HCT116 (cell line): ENCODE data around the gene BLOC1S2. TPM values are rescaled to one million over a fixed set of nuclear protein-coding genes. Genes with fewer than 3 reads are reported as not detected.

ENCODE experiments used
- ATAC-seq: fragments of 200-7000 bp; cut with Tn5 transposase; 2 replicates; pipeline ENCODE4 v1.9.1; 2020; ENCODE audit warnings: mild to moderate bottlenecking, moderate library complexity
- BruUV-seq: library from RNA; stranded (reverse); fragments of 400-500 nt; replicated peaks from 2 replicates; lab custom pipeline; 2021; lab: Mats Ljungman, UMichigan
- CTCF ChIA-PET: fragments of 300-600 bp; sonication (Branson Sonifier 250); formaldehyde crosslinking; loops from one replicate; lab custom pipeline; 2021; ENCODE audit warnings: antibody characterized with exemption; lab: Charles Lee
- POLR2A ChIA-PET: fragments of 300-600, 350-600 bp; sonication (Branson Sonifier 250); formaldehyde crosslinking; loops from one replicate; lab custom pipeline; 2021; ENCODE audit warnings: antibody characterized with exemption; lab: Charles Lee
- RAD21 ChIA-PET, 2 experiments: fragments of 300-600 bp; sonication (Branson Sonifier 250); formaldehyde crosslinking; loops; one replicate each; lab custom pipeline; 2023; ENCODE audit warnings: low total read pairs in 2 of 2; ENCODE audit not compliant: uncharacterized antibody in 2 of 2, unreplicated experiment in 2 of 2, low non-redundant PET in 1 of 2; lab: Charles Lee
- DNase-seq: peaks from one replicate; pipeline ENCODE4 v3.0.0-alpha.2; 2010; ENCODE audit warnings: low read depth, low spot score
- H2AFZ ChIP-seq: fragments of 200-600 bp; shearing (Covaris generic), sonication (generic); 2 replicates; pipeline ENCODE4 v1.6.1; 2017; ENCODE audit warnings: low read depth, mixed run types, mixed read lengths, antibody characterized with exemption, low read length; ENCODE audit not compliant: poor library complexity, severe bottlenecking
- H3K27ac ChIP-seq: 2 replicates; pipeline ENCODE4 v1.5.1; 2012; ENCODE audit warnings: low read depth, low read length
- H3K27me3 ChIP-seq: fragments of 200-600 bp; sonication (generic); 2 replicates; pipeline ENCODE4 v1.6.1; 2016; ENCODE audit warnings: mixed run types, low read length, mixed read lengths; ENCODE audit not compliant: insufficient read depth
- H3K36me3 ChIP-seq, 2 experiments: fragments of 200-500 bp in 1 of 2; fragments of 200-600 bp in 1 of 2; sonication (Bioruptor generic) in 1 of 2; sonication (generic) in 1 of 2; 2 replicates each; pipeline versions ENCODE4 v1.5.1 to v1.6.1; 2014 to 2016; ENCODE audit warnings: low read length in 2 of 2, inconsistent platforms in 1 of 2, mixed read lengths in 1 of 2, mixed run types in 1 of 2; ENCODE audit not compliant: insufficient read depth in 2 of 2, control insufficient read depth in 1 of 2
- H3K4me1 ChIP-seq, 2 experiments: fragments of 200-600 bp in 1 of 2; sonication (generic) in 1 of 2; 2 replicates each; pipeline versions ENCODE4 v1.5.1 to v1.6.1; 2012 to 2017; ENCODE audit warnings: low read length in 2 of 2, inconsistent platforms in 1 of 2, mild to moderate bottlenecking in 1 of 2, mixed read lengths in 1 of 2, mixed run types in 1 of 2, moderate library complexity in 1 of 2; ENCODE audit not compliant: insufficient read depth in 2 of 2, control insufficient read depth in 1 of 2
- H3K4me2 ChIP-seq: fragments of 200-600 bp; sonication (generic); 2 replicates; pipeline ENCODE4 v1.6.1; 2017; ENCODE audit warnings: mixed run types, low read length, mixed read lengths
- H3K4me3 ChIP-seq, 2 experiments: fragments of 200-600 bp in 1 of 2; sonication (generic) in 1 of 2; replicated peaks in 1 of 2; 2 replicates each; pipeline ENCODE4 v1.5.1; 2011 to 2016; ENCODE audit warnings: low read length in 2 of 2, control low read depth in 1 of 2, low read depth in 1 of 2, mild to moderate bottlenecking in 1 of 2, mixed read lengths in 1 of 2, mixed run types in 1 of 2
- H3K79me2 ChIP-seq: fragments of 200-600 bp; sonication (generic); 2 replicates; pipeline ENCODE4 v1.6.1; 2017; ENCODE audit warnings: mild to moderate bottlenecking, mixed run types, low read length, moderate library complexity, mixed read lengths; ENCODE audit not compliant: insufficient read depth
- H3K9ac ChIP-seq: fragments of 200-600 bp; sonication (generic); 2 replicates; pipeline ENCODE4 v1.6.1; 2016; ENCODE audit warnings: low read length, mixed read lengths
- H3K9me2 ChIP-seq: fragments of 200-600 bp; sonication (generic), shearing (Covaris generic); 2 replicates; pipeline ENCODE4 v1.6.1; 2017; ENCODE audit warnings: mixed run types, mild to moderate bottlenecking, moderate library complexity; ENCODE audit not compliant: insufficient read depth
- H3K9me3 ChIP-seq, 2 experiments: fragments of 200-500 bp in 1 of 2; fragments of 200-600 bp in 1 of 2; sonication (Bioruptor generic) in 1 of 2; sonication (generic) in 1 of 2; 2 replicates each; pipeline ENCODE4 v1.6.1; 2014 to 2017; ENCODE audit warnings: low read length in 2 of 2, mixed read lengths in 2 of 2, inconsistent platforms in 1 of 2, low read depth in 1 of 2, mild to moderate bottlenecking in 1 of 2, mixed run types in 1 of 2, moderate library complexity in 1 of 2; ENCODE audit not compliant: control insufficient read depth in 1 of 2, insufficient read depth in 1 of 2
- H4K20me1 ChIP-seq: fragments of 200-600 bp; sonication (generic), shearing (Covaris generic); 2 replicates; pipeline ENCODE4 v1.6.1; 2017; ENCODE audit warnings: mixed run types, mild to moderate bottlenecking, moderate library complexity; ENCODE audit not compliant: insufficient read depth
- ATF3 ChIP-seq: IDR thresholded peaks from 2 replicates; pipeline ENCODE4 v1.6.1; 2012
- CTCF ChIP-seq, 3 experiments: fragments of 200-600 bp in 1 of 3; sonication (generic) in 1 of 3; IDR thresholded peaks in 2 of 3; conservative IDR thresholded peaks in 1 of 3; 2 replicates each; pipeline ENCODE4 v1.5.1; 2012 to 2017; ENCODE audit warnings: low read depth in 2 of 3, low read length in 2 of 3, antibody characterized with exemption in 1 of 3, borderline replicate concordance in 1 of 3, control low read depth in 1 of 3, mild to moderate bottlenecking in 1 of 3, mixed read lengths in 1 of 3, mixed run types in 1 of 3, moderate library complexity in 1 of 3; ENCODE audit not compliant: insufficient read depth in 1 of 3
- EGR1 ChIP-seq: IDR thresholded peaks from 2 replicates; pipeline ENCODE4 v1.6.1; 2012; ENCODE audit warnings: low read depth
- ELF1 ChIP-seq: IDR thresholded peaks from 2 replicates; pipeline ENCODE4 v1.6.1; 2012; ENCODE audit warnings: low read depth, borderline replicate concordance
- EZH2 ChIP-seq: fragments of 200-600 bp; sonication (generic); IDR thresholded peaks from 2 replicates; pipeline ENCODE4 v1.6.1; 2017; ENCODE audit warnings: antibody characterized with exemption, mixed run types
- FOSL1 ChIP-seq: IDR thresholded peaks from 2 replicates; pipeline ENCODE4 v1.6.1; 2012; ENCODE audit warnings: low read depth
- MAX ChIP-seq: IDR thresholded peaks from 2 replicates; pipeline ENCODE4 v1.6.1; 2012
- POLR2A ChIP-seq: IDR thresholded peaks from 2 replicates; pipeline ENCODE4 v1.7.0; 2011; ENCODE audit warnings: borderline replicate concordance; ENCODE audit not compliant: insufficient read depth, insufficient read length; ENCODE audit errors: extremely low read depth
- REST ChIP-seq: IDR thresholded peaks from 2 replicates; pipeline ENCODE4 v1.6.1; 2012; ENCODE audit warnings: low read depth
- SIN3A ChIP-seq: IDR thresholded peaks from 2 replicates; pipeline ENCODE4 v1.6.1; 2012; ENCODE audit warnings: low read depth
- SP1 ChIP-seq: IDR thresholded peaks from 2 replicates; pipeline ENCODE4 v1.6.1; 2012; ENCODE audit warnings: low read depth
- TCF7L2 ChIP-seq: IDR thresholded peaks from 2 replicates; pipeline ENCODE4 v1.7.0; 2011; ENCODE audit warnings: borderline replicate concordance, inconsistent platforms; ENCODE audit not compliant: insufficient read depth, insufficient read length; ENCODE audit errors: extremely low read depth
- ZBTB33 ChIP-seq: IDR thresholded peaks from 2 replicates; pipeline ENCODE4 v1.6.1; 2011; ENCODE audit warnings: mild to moderate bottlenecking, low read length, moderate library complexity; ENCODE audit not compliant: insufficient replicate concordance; ENCODE audit errors: extremely low read depth
- ZFX ChIP-seq: fragments of 450-650 bp; IDR thresholded peaks from 2 replicates; pipeline ENCODE4 v1.6.1; 2017
- ZNF274 ChIP-seq: fragments of 200-500 bp; sonication (Bioruptor generic); IDR thresholded peaks from 2 replicates; pipeline ENCODE4 v1.6.1; 2014; ENCODE audit warnings: mild to moderate bottlenecking, low read depth, low read length, inconsistent platforms
- intact Hi-C: fragments of 100-400 bp; cut with micrococcal nuclease; formaldehyde crosslinking; loops from 2 replicates; pipeline ENCODE4 v1.10.0; 2022
- total RNA-seq: library from RNA; stranded (reverse); gene quantifications from one replicate; pipeline ENCODE4 v1.2.1, GENCODE V29; 2021; ENCODE audit not compliant: unreplicated experiment

Gene BLOC1S2
- total RNA-seq, 1 experiment from 2014 or later = 54.6 TPM

GRCh38 chr10:100334762-100335161 is 48.3 kb upstream of the BLOC1S2 start (continued):
- TF ChIP-seq ATF3 = no peak
- no peak for TF ChIP-seq FOSL1

GRCh38 chr10:100333661-100334440 is 47.4 kb upstream of the BLOC1S2 start:
- H3K4me1 ChIP-seq = no peaks in the 10 kb centered on the region
- H3K27ac ChIP-seq = no peak overlapping the region
- H3K9me3 ChIP-seq = no peaks in the 10 kb centered on the region
- intact Hi-C loops = no loop called here
- ATAC-seq (no peak), DNase-seq (no peak)
- no peak overlapping the region for H2AFZ ChIP-seq
- H4K20me1 ChIP-seq = no peaks in the 10 kb centered on the region
- ChIA-PET POLR2A (no interaction called here), RAD21 (no interaction called here), CTCF (interaction anchor here (1.0 to 1.6 kb wide), 3 partner anchors 9 to 185 kb away, joined by 3 read pairs; partner anchors contain the start of gene SCD)
- H3K36me3 ChIP-seq = no peaks in the 10 kb centered on the region
- peaks cover 32% of the 10 kb centered on the region; the same call in 1 of the 2 replicates for H3K27me3 ChIP-seq
- H3K4me2 ChIP-seq = no peak overlapping the region
- H3K9ac ChIP-seq = no peak overlapping the region
- H3K79me2 ChIP-seq = no peaks in the 10 kb centered on the region
- no peak overlapping the region for H3K4me3 ChIP-seq
- no peaks in the 10 kb centered on the region for H3K9me2 ChIP-seq
- BruUV-seq = no TSS peak
- TF ChIP-seq ATF3 (no peak), EZH2 (no peak), REST (no peak), ELF1 (no peak), MAX (no peak), SP1 (no peak), ZFX (no peak), EGR1 (no peak), CTCF (IDR thresholded peaks at IDR 0.05 in 2 of 3, conservative IDR thresholded peaks at IDR 0.05 in 1 of 3; ENCODE audit: borderline replicate concordance in 1 of 3, insufficient read depth in 1 of 3, low read depth in 2 of 3, low read length in 2 of 3) (no peak), ZNF274 (no peak), TCF7L2 (no peak), SIN3A (no peak), ZBTB33 (no peak), FOSL1 (no peak), POLR2A (no peak)
